Endothelial cell of umbilical vein (primary cell): ENCODE measurements around the gene LMAN2. TPM values are rescaled to one million over a fixed set of nuclear protein-coding genes. Genes with fewer than 3 reads are reported as not detected.

ENCODE experiments used
- BruUV-seq: library from RNA; stranded (reverse); fragments of 400-500 nt; replicated peaks from 2 replicates; lab custom pipeline; 2021; lab: Mats Ljungman, UMichigan
- CTCF ChIA-PET: fragments of 300-600, 350-600 bp; sonication (Branson Sonifier 250); formaldehyde crosslinking; loops from one replicate; lab custom pipeline; 2021; ENCODE audit warnings: antibody characterized with exemption, inconsistent platforms; lab: Charles Lee
- POLR2A ChIA-PET: fragments of 300-600, 350-600 bp; sonication (Branson Sonifier 250); formaldehyde crosslinking; loops from one replicate; lab custom pipeline; 2021; ENCODE audit warnings: antibody characterized with exemption, inconsistent platforms; lab: Charles Lee
- DNase-seq: peaks from one replicate; pipeline ENCODE4 v3.0.0-alpha.2; 2011; ENCODE audit warnings: low read depth, low spot score
- FAIRE-seq: peaks from 2 replicates; lab custom pipeline; 2011; peaks lifted over from hg19 to GRCh38; lab: Jason Lieb, UNC
- H2AFZ ChIP-seq: 2 replicates; pipeline ENCODE4 v1.6.0; 2012; ENCODE audit warnings: low read depth, low read length, control low read depth, inconsistent platforms
- H3K27ac ChIP-seq: 2 replicates; pipeline ENCODE4 v1.5.1; 2011; ENCODE audit warnings: low read depth, mild to moderate bottlenecking, control low read depth, low read length, moderate library complexity; ENCODE audit not compliant: insufficient read depth
- H3K27me3 ChIP-seq, 2 experiments: 2 replicates each; pipeline versions ENCODE4 v1.6.0 to v1.6.1; 2011; ENCODE audit warnings: low read length in 2 of 2, mixed read lengths in 1 of 2; ENCODE audit not compliant: control insufficient read depth in 2 of 2, insufficient read depth in 2 of 2
- H3K36me3 ChIP-seq, 2 experiments: 2 replicates in 1 of 2; 3 replicates in 1 of 2; pipeline ENCODE4 v1.5.1; 2011; ENCODE audit warnings: low read length in 2 of 2, mild to moderate bottlenecking in 1 of 2, moderate library complexity in 1 of 2; ENCODE audit not compliant: control insufficient read depth in 2 of 2, insufficient read depth in 2 of 2; ENCODE audit errors: extremely low read depth in 1 of 2
- H3K4me1 ChIP-seq: 3 replicates; pipeline ENCODE4 v1.5.1; 2011; ENCODE audit warnings: mild to moderate bottlenecking, low read length; ENCODE audit not compliant: control insufficient read depth, insufficient read depth; ENCODE audit errors: extremely low read depth
- H3K4me2 ChIP-seq: 2 replicates; pipeline ENCODE4 v1.6.1; 2011; ENCODE audit warnings: low read length, control low read depth, mixed read lengths; ENCODE audit not compliant: insufficient read depth
- H3K4me3 ChIP-seq, 3 experiments: fragments of 200-600 bp in 1 of 3; sonication (generic), shearing (Covaris generic) in 1 of 3; replicated peaks in 1 of 3; 2 replicates each; pipeline ENCODE4 v1.5.1; 2011 to 2016; ENCODE audit warnings: control low read depth in 3 of 3, low read length in 3 of 3, mild to moderate bottlenecking in 2 of 3, inconsistent platforms in 1 of 3, low read depth in 1 of 3, moderate library complexity in 1 of 3; ENCODE audit not compliant: insufficient read depth in 1 of 3
- H3K79me2 ChIP-seq: 2 replicates; pipeline ENCODE4 v1.6.0; 2012; ENCODE audit warnings: low read length, inconsistent platforms; ENCODE audit not compliant: control insufficient read depth, insufficient read depth
- H3K9ac ChIP-seq: replicated peaks from 2 replicates; pipeline ENCODE3; 2011; ENCODE audit warnings: low read length, control low read depth; ENCODE audit not compliant: insufficient read depth; ENCODE audit errors: extremely low read depth
- H3K9me1 ChIP-seq: replicated peaks from 3 replicates; pipeline ENCODE4 v1.6.0; 2011; ENCODE audit warnings: mild to moderate bottlenecking, low read length; ENCODE audit not compliant: control insufficient read depth, insufficient read depth; ENCODE audit errors: extremely low read depth
- H3K9me3 ChIP-seq: replicated peaks from 2 replicates; pipeline ENCODE4 v1.5.1; 2012; ENCODE audit warnings: low read length, inconsistent platforms; ENCODE audit not compliant: control insufficient read depth, insufficient read depth
- H4K20me1 ChIP-seq: replicated peaks from 2 replicates; pipeline ENCODE3; 2011; ENCODE audit warnings: mild to moderate bottlenecking, low read length; ENCODE audit not compliant: control insufficient read depth, insufficient read depth; ENCODE audit errors: extremely low read depth
- CTCF ChIP-seq, 2 donors: IDR thresholded peaks; 1 replicate in 1 of 2; 2 replicates in 1 of 2; pipeline ENCODE4 v1.5.1; 2011; ENCODE audit warnings: low read length in 2 of 2, mild to moderate bottlenecking in 2 of 2, moderate library complexity in 2 of 2, control low read depth in 1 of 2, inconsistent platforms in 1 of 2, low read depth in 1 of 2; ENCODE audit not compliant: insufficient read depth in 1 of 2; ENCODE audit errors: extremely low read depth in 1 of 2
- EZH2 ChIP-seq: IDR thresholded peaks from 2 replicates; pipeline ENCODE4 v1.6.1; 2012; ENCODE audit warnings: borderline replicate concordance, low read depth, mild to moderate bottlenecking, moderate library complexity, low read length, inconsistent platforms; ENCODE audit not compliant: severe bottlenecking
- FOS ChIP-seq: IDR thresholded peaks from 2 replicates; pipeline ENCODE4 v1.6.1; 2011; ENCODE audit warnings: mild to moderate bottlenecking, low read length, moderate library complexity, borderline replicate concordance; ENCODE audit not compliant: insufficient read depth
- GATA2 ChIP-seq: IDR thresholded peaks from 2 replicates; pipeline ENCODE4 v1.7.0; 2011; ENCODE audit warnings: low read depth, mild to moderate bottlenecking, moderate library complexity, mixed read lengths, low read length; ENCODE audit not compliant: insufficient read length, insufficient read depth
- JUN ChIP-seq: IDR thresholded peaks from 2 replicates; pipeline ENCODE4 v1.6.1; 2011; ENCODE audit warnings: borderline replicate concordance, low read depth; ENCODE audit not compliant: insufficient read length, insufficient read depth
- MAX ChIP-seq: IDR thresholded peaks from 2 replicates; pipeline ENCODE4 v1.6.1; 2011; ENCODE audit not compliant: insufficient read depth, insufficient read length
- MYC ChIP-seq: IDR thresholded peaks from one replicate; pipeline ENCODE4 v1.6.1; 2011; ENCODE audit warnings: mild to moderate bottlenecking, low read depth, low read length
- POLR2A ChIP-seq: IDR thresholded peaks from 2 replicates; pipeline ENCODE4 v1.6.1; 2012; ENCODE audit warnings: low read depth, mild to moderate bottlenecking, control low read depth, low read length
- POLR2AphosphoS5 ChIP-seq: IDR thresholded peaks from 2 replicates; pipeline ENCODE4 v1.6.1; 2012; ENCODE audit warnings: low read depth, mild to moderate bottlenecking, control low read depth, low read length, moderate library complexity; ENCODE audit not compliant: insufficient read depth
- dilution Hi-C: fragments of 300-500 bp; cut with MboI; formaldehyde crosslinking; loops from one replicate; pipeline ENCODE4 v1.15.0; 2019; ENCODE audit warnings: low sequenced_read_pairs; ENCODE audit not compliant: extremely low pct_ligation_motif_present
- intact Hi-C: fragments of 100-400 bp; cut with micrococcal nuclease; formaldehyde crosslinking; loops from one replicate; pipeline ENCODE4 v1.10.0; 2022
- polyA plus RNA-seq, 4 experiments: library from polyadenylated mRNA; depleted of rRNA in 3 of 4; stranded (reverse) in 3 of 4; unstranded in 1 of 4; fragments of >200 nt; gene quantifications; 2 replicates each; pipeline versions ENCODE4 v1.2.1 to v1.2.3, GENCODE V29; 2011 to 2012; ENCODE audit warnings: missing spikeins in 1 of 4
- total RNA-seq: library from RNA; stranded (reverse); gene quantifications from 2 replicates; pipeline ENCODE4 v1.2.3, GENCODE V29; 2021

Gene LMAN2
- total and polyA plus RNA-seq, 2 donors (not counting 3 experiments of a cell fraction or from before 2014, with no cell fraction given): 151 to 370 TPM

- BruUV-seq: no TSS peak
- Histone ChIP-seq H3K27ac (no peak overlapping the region), H3K9ac (no peak overlapping the region), H3K4me3 (no peak overlapping the region), H3K9me3 (no peaks in the 10 kb centered on the region), H3K36me3 (no peaks in the 10 kb centered on the region), H3K4me1 (peaks cover 30% of the 10 kb centered on the region), H3K27me3 (no peaks in the 10 kb centered on the region), H4K20me1 (no peaks in the 10 kb centered on the region), H3K9me1 (no peaks in the 10 kb centered on the region), H3K79me2 (no peaks in the 10 kb centered on the region), H2AFZ (no peak overlapping the region), H3K4me2 (no peak overlapping the region)
- intact Hi-C loops (loop anchor here (5.0 kb wide), 1 partner anchor 56 kb away; the partner anchor contains the start of gene MXD3), dilution Hi-C loops (no loop called here)
- POLR2A ChIA-PET: interaction anchor here (0.7 kb wide), 1 partner anchor 47 kb away, joined by 5 read pairs; no protein-coding TSS in a partner anchor
- no peak for TF ChIP-seq MYC
- TF ChIP-seq JUN: no peak
- TF ChIP-seq CTCF (IDR thresholded peaks at IDR 0.05; ENCODE audit: extremely low read depth in 1 of 2, insufficient read depth in 1 of 2, low read depth in 1 of 2, low read length in 2 of 2): no peak
- TF ChIP-seq FOS: no peak
- TF ChIP-seq GATA2: no peak
- no peak for TF ChIP-seq EZH2
- no peak for TF ChIP-seq MAX
- no peak for TF ChIP-seq POLR2A
- no peak for TF ChIP-seq POLR2AphosphoS5
- FAIRE-seq: no peak
- CTCF ChIA-PET: interaction anchor here (0.6 to 5.8 kb wide), 12 partner anchors 10 to 297 kb away, joined by 3 to 64 read pairs (median 16); partner anchors contain the start of genes LMAN2 and RGS14
- no peak for DNase-seq
Observed at GRCh38 chr5:177367981-177368868, 16.8 kb upstream of the LMAN2 start.
